ENCODE results near the gene WDR5.

- TF ChIP-seq REST (IDR thresholded peaks at IDR 0.05; ENCODE audit: insufficient read depth in 1 of 2, low read depth in 2 of 2, low read length in 2 of 2), result no peak
- no peak for TF ChIP-seq POLR2AphosphoS5 (IDR thresholded peaks at IDR 0.05; ENCODE audit: low read depth, low read length)
- TF ChIP-seq SIN3A (IDR thresholded peaks at IDR 0.05; ENCODE audit: borderline replicate concordance, insufficient read depth, low read length), result no peak
- TF ChIP-seq TAF1 (IDR thresholded peaks at IDR 0.05; ENCODE audit: borderline replicate concordance, insufficient read depth, low read length), result no peak
- no peak for TF ChIP-seq FOXP2 (optimal IDR thresholded peaks at IDR 0.05; ENCODE audit: borderline replicate concordance, extremely low read depth, extremely low read length, insufficient read depth)
These were observed 23.8 kb downstream of the WDR5 start for GRCh38 chr9:134159566-134160245.

All from PFSK-1 (cell line).